ENCODE measurements around the gene KIF5C. TPM values are rescaled to one million over a fixed set of nuclear protein-coding genes. Genes with fewer than 3 reads are reported as not detected.

KIF5C gene
- total RNA-seq, 1 donor from 2014 or later = 63.1 TPM

GRCh38 chr2:149012545-149012944 is 137.5 kb downstream of the KIF5C start:
- peaks cover 3% of the 10 kb centered on the region for H3K36me3 ChIP-seq
- H3K27ac ChIP-seq = no peak overlapping the region

GRCh38 chr2:149015501-149015900 is 140.5 kb downstream of the KIF5C start:
- Histone ChIP-seq H3K4me3 (no peak overlapping the region), H2AFZ (replicated peaks) (no peak overlapping the region), H3K27me3 (no peaks in the 10 kb centered on the region), H3K27ac (no peak overlapping the region), H3K9me3 (ENCODE audit: low read depth) (no peaks in the 10 kb centered on the region), H3K9ac (no peak overlapping the region), H3F3A (ENCODE audit: low read depth) (no peaks in the 10 kb centered on the region), H3K79me2 (ENCODE audit: low read depth) (no peaks in the 10 kb centered on the region), H3K36me3 (peaks cover 3% of the 10 kb centered on the region), H3K4me2 (no peak overlapping the region), H3K4me1 (no peaks in the 10 kb centered on the region), H4K20me1 (ENCODE audit: low read depth) (peaks cover 3% of the 10 kb centered on the region)
- Mint-ChIP-seq H3K4me3 (no peak overlapping the region), H3K27ac (no peak overlapping the region), H3K4me1 (peaks cover 17% of the 10 kb centered on the region), H3K27me3 (ENCODE audit: insufficient read depth, low read depth) (no peaks in the 10 kb centered on the region), H3K9me3 (no peaks in the 10 kb centered on the region), H3K36me3 (peaks cover 45% of the 10 kb centered on the region)
- no peak for DNase-seq (ENCODE audit: low spot score)
- TF ChIP-seq CTCF (IDR thresholded peaks at IDR 0.05) (no peak), EZH2phosphoT487 (IDR thresholded peaks at IDR 0.05) (no peak), EZH2 (IDR thresholded peaks at IDR 0.05) (no peak)

More at GRCh38 chr2:149012545-149012944, 137.5 kb downstream of the KIF5C start:
- H3K4me3 Mint-ChIP-seq = no peak overlapping the region
- H3K4me3 ChIP-seq = no peak overlapping the region
- peaks cover 17% of the 10 kb centered on the region for H3K4me1 Mint-ChIP-seq
- no peaks in the 10 kb centered on the region for H3F3A ChIP-seq (ENCODE audit: low read depth)
- H3K9me3 Mint-ChIP-seq = no peaks in the 10 kb centered on the region
- H2AFZ ChIP-seq (replicated peaks) = no peak overlapping the region
- peaks cover 3% of the 10 kb centered on the region for H4K20me1 ChIP-seq (ENCODE audit: low read depth)
- H3K9ac ChIP-seq = no peak overlapping the region
- H3K9me3 ChIP-seq (ENCODE audit: low read depth) = no peaks in the 10 kb centered on the region
- H3K27me3 ChIP-seq = no peaks in the 10 kb centered on the region
- no peak overlapping the region for H3K27ac Mint-ChIP-seq
- H3K4me2 ChIP-seq = no peak overlapping the region
- H3K36me3 Mint-ChIP-seq = peaks cover 47% of the 10 kb centered on the region
- DNase-seq (ENCODE audit: low spot score) = no peak
- TF ChIP-seq CTCF (IDR thresholded peaks at IDR 0.05) (no peak), EZH2phosphoT487 (IDR thresholded peaks at IDR 0.05) (no peak), EZH2 (IDR thresholded peaks at IDR 0.05) (no peak)
- H3K79me2 ChIP-seq (ENCODE audit: low read depth) = no peaks in the 10 kb centered on the region
- no peaks in the 10 kb centered on the region for H3K27me3 Mint-ChIP-seq (ENCODE audit: insufficient read depth, low read depth)
- H3K4me1 ChIP-seq = no peaks in the 10 kb centered on the region

- H3K27ac Mint-ChIP-seq = no peak overlapping the region
- H3K9me3 ChIP-seq (ENCODE audit: low read depth) = no peaks in the 10 kb centered on the region
- peaks cover 45% of the 10 kb centered on the region for H3K36me3 Mint-ChIP-seq
- H3K36me3 ChIP-seq = peaks cover 3% of the 10 kb centered on the region
- H2AFZ ChIP-seq (replicated peaks) = no peak overlapping the region
- no peak overlapping the region for H3K9ac ChIP-seq
- H4K20me1 ChIP-seq (ENCODE audit: low read depth) = peaks cover 3% of the 10 kb centered on the region
- H3K9me3 Mint-ChIP-seq = no peaks in the 10 kb centered on the region
- H3K27me3 Mint-ChIP-seq (ENCODE audit: insufficient read depth, low read depth) = no peaks in the 10 kb centered on the region
- peaks cover 17% of the 10 kb centered on the region for H3K4me1 Mint-ChIP-seq
- H3K4me2 ChIP-seq = no peak overlapping the region
- DNase-seq (ENCODE audit: low spot score) = no peak
- TF ChIP-seq EZH2phosphoT487 (IDR thresholded peaks at IDR 0.05) = no peak
- no peak for TF ChIP-seq EZH2 (IDR thresholded peaks at IDR 0.05)
- TF ChIP-seq CTCF (IDR thresholded peaks at IDR 0.05) = no peak
- no peak overlapping the region for H3K27ac ChIP-seq
- H3K27me3 ChIP-seq = no peaks in the 10 kb centered on the region
- no peaks in the 10 kb centered on the region for H3F3A ChIP-seq (ENCODE audit: low read depth)
- H3K79me2 ChIP-seq (ENCODE audit: low read depth) = no peaks in the 10 kb centered on the region
- no peak overlapping the region for H3K4me3 ChIP-seq
- H3K4me3 Mint-ChIP-seq = no peak overlapping the region
- no peaks in the 10 kb centered on the region for H3K4me1 ChIP-seq
Observed at GRCh38 chr2:149015926-149016563, 141.0 kb downstream of the KIF5C start.
